Neural cell (in vitro differentiated cells): Measurements from ENCODE around the gene ABCC5. TPM values are rescaled to one million over a fixed set of nuclear protein-coding genes. Genes with fewer than 3 reads are reported as not detected.

Experiments used
- H2AFZ ChIP-seq: fragments of 200-600, 300-800 bp; sonication (generic), shearing (Covaris generic); 2 replicates; pipeline ENCODE4 v1.6.0; 2014; ENCODE audit warnings: low read depth, mild to moderate bottlenecking, antibody characterized with exemption, low read length, moderate library complexity
- H3F3A ChIP-seq: fragments of 200-600 bp; shearing (Covaris generic); 2 replicates; pipeline ENCODE4 v1.6.1; 2016; ENCODE audit warnings: mild to moderate bottlenecking, moderate library complexity, mixed read lengths, antibody characterized with exemption, low read length; ENCODE audit not compliant: insufficient read depth, poor library complexity, severe bottlenecking
- H3K27ac ChIP-seq: fragments of 200-600, 300-800 bp; sonication (generic), shearing (Covaris generic); 2 replicates; pipeline ENCODE4 v1.5.1; 2014; ENCODE audit warnings: mild to moderate bottlenecking, low read length, moderate library complexity
- H3K27me3 ChIP-seq: fragments of 300-800, 200-600 bp; sonication (generic), shearing (Covaris generic); 2 replicates; pipeline ENCODE4 v1.6.0; 2014; ENCODE audit warnings: mild to moderate bottlenecking, low read depth, low read length, moderate library complexity; ENCODE audit not compliant: insufficient read depth
- H3K36me3 ChIP-seq: fragments of 300-800, 200-600 bp; sonication (generic), shearing (Covaris generic); 2 replicates; pipeline ENCODE4 v1.5.1; 2014; ENCODE audit warnings: mild to moderate bottlenecking, antibody characterized with exemption, low read length, moderate library complexity; ENCODE audit not compliant: insufficient read depth
- H3K4me2 ChIP-seq: fragments of 300-800, 200-600 bp; sonication (generic), shearing (Covaris generic); 2 replicates; pipeline ENCODE4 v1.6.0; 2014; ENCODE audit warnings: mild to moderate bottlenecking, low read length
- H3K4me3 ChIP-seq: fragments of 300-800, 200-600 bp; sonication (generic), shearing (Covaris generic); 2 replicates; pipeline ENCODE4 v1.5.1; 2014; ENCODE audit warnings: mild to moderate bottlenecking, low read length, moderate library complexity
- H3K79me2 ChIP-seq: fragments of 200-600 bp; shearing (Covaris generic); replicated peaks from 2 replicates; pipeline ENCODE4 v1.6.0; 2014; ENCODE audit warnings: mild to moderate bottlenecking, low read length, moderate library complexity; ENCODE audit not compliant: insufficient read depth
- H3K9ac ChIP-seq: fragments of 300-800, 200-600 bp; sonication (generic), shearing (Covaris generic); 2 replicates; pipeline ENCODE4 v1.6.1; 2016; ENCODE audit warnings: mild to moderate bottlenecking, low read length, mixed read lengths
- H3K9me2 ChIP-seq: fragments of 200-600 bp; shearing (Covaris generic); 2 replicates; pipeline ENCODE4 v1.6.1; 2016; ENCODE audit warnings: mild to moderate bottlenecking, low read length, mixed read lengths; ENCODE audit not compliant: insufficient read depth
- H3K9me3 ChIP-seq: fragments of 200-600, 300-800 bp; sonication (generic), shearing (Covaris generic); 2 replicates; pipeline ENCODE4 v1.6.1; 2016; ENCODE audit warnings: mild to moderate bottlenecking, mixed run types, low read length, moderate library complexity, mixed read lengths
- H4K20me1 ChIP-seq: fragments of 200-600 bp; shearing (Covaris generic); 2 replicates; pipeline ENCODE4 v1.6.1; 2016; ENCODE audit warnings: mild to moderate bottlenecking, mixed run types; ENCODE audit not compliant: insufficient read depth
- CTCF ChIP-seq: fragments of 450-650 bp; IDR thresholded peaks from 2 replicates; pipeline ENCODE4 v1.5.1; 2014; ENCODE audit warnings: antibody characterized with exemption, mild to moderate bottlenecking, moderate library complexity; ENCODE audit not compliant: poor library complexity, severe bottlenecking
- EP300 ChIP-seq: fragments of 450-650 bp; conservative IDR thresholded peaks from 2 replicates; pipeline ENCODE4 v1.6.1; 2014; ENCODE audit warnings: antibody characterized with exemption, mild to moderate bottlenecking, moderate library complexity; ENCODE audit not compliant: poor library complexity, severe bottlenecking
- EZH2 ChIP-seq: fragments of 200-600, 300-800 bp; shearing (Covaris generic), sonication (generic); IDR thresholded peaks from 2 replicates; pipeline ENCODE4 v1.6.1; 2014; ENCODE audit warnings: antibody characterized with exemption, low read length, borderline replicate concordance, mild to moderate bottlenecking; ENCODE audit not compliant: insufficient read depth, poor library complexity, severe bottlenecking
- MXI1 ChIP-seq: fragments of 450-650 bp; conservative IDR thresholded peaks from 2 replicates; pipeline ENCODE4 v1.6.1; 2014; ENCODE audit warnings: antibody characterized with exemption, mild to moderate bottlenecking; ENCODE audit not compliant: poor library complexity, severe bottlenecking
- POLR2AphosphoS5 ChIP-seq: IDR thresholded peaks from 2 replicates; pipeline ENCODE4 v1.6.1; 2012
- RAD21 ChIP-seq: fragments of 450-650 bp; conservative IDR thresholded peaks from 2 replicates; pipeline ENCODE4 v1.6.1; 2014; ENCODE audit warnings: antibody characterized with exemption, mild to moderate bottlenecking, moderate library complexity
- SMC3 ChIP-seq: fragments of 450-650 bp; conservative IDR thresholded peaks from 2 replicates; pipeline ENCODE4 v1.6.1; 2014; ENCODE audit warnings: antibody characterized with exemption, mild to moderate bottlenecking, moderate library complexity; ENCODE audit not compliant: poor library complexity
- TAF1 ChIP-seq: IDR thresholded peaks from 2 replicates; pipeline ENCODE4 v1.6.1; 2012; ENCODE audit warnings: low read depth
- polyA plus RNA-seq: library from polyadenylated mRNA; depleted of rRNA; stranded (reverse); fragments of >200 nt; gene quantifications from 2 replicates; pipeline ENCODE4 v1.2.3, GENCODE V29; 2014
- TF ChIP-seq, protein P1 (sequence below): IDR thresholded peaks from 2 replicates; pipeline ENCODE4 v1.6.1; 2012; ENCODE audit warnings: borderline replicate concordance

Gene ABCC5
- polyA plus RNA-seq, 1 donor from 2014 or later, result 227 TPM

GRCh38 chr3:183914856-183915255 lies 102.8 kb downstream of the ABCC5 start:
- no peaks in the 10 kb centered on the region for H3F3A ChIP-seq
- no peak overlapping the region for H3K4me2 ChIP-seq
- H2AFZ ChIP-seq, result no peak overlapping the region
- H3K9ac ChIP-seq, result no peak overlapping the region
- no peak overlapping the region for H3K4me3 ChIP-seq
- no peaks in the 10 kb centered on the region for H3K9me2 ChIP-seq
- no peaks in the 10 kb centered on the region for H4K20me1 ChIP-seq
- H3K36me3 ChIP-seq, result peaks cover 3% of the 10 kb centered on the region
- H3K79me2 ChIP-seq, result no peaks in the 10 kb centered on the region
- H3K9me3 ChIP-seq, result no peaks in the 10 kb centered on the region
- no peaks in the 10 kb centered on the region for H3K27me3 ChIP-seq
- no peak overlapping the region for H3K27ac ChIP-seq
- TF ChIP-seq CTCF (no peak), MXI1 (no peak), POLR2AphosphoS5 (no peak), RAD21 (no peak), EZH2 (no peak)

DNA sequence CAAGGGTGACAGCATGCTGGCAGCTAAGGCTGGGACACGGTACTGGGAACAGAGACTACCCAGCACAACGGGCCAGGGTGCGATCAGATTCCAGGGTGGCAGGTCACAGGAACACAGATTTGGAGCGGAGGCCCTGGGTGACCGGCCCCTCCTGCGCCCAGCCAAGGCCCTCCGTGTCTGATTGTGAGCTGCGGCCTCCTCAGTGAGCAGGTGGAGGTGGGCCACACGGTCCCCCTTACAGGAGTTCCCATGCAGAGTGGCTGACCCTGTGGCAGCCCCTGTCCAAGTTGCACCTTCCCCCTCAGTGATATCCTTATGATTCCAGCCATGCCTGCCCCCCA lies 104.1 kb downstream of the ABCC5 start:
- no peaks in the 10 kb centered on the region for H3K36me3 ChIP-seq

More for the DNA sequence above, 104.1 kb downstream of the ABCC5 start:
- Histone ChIP-seq H3K27ac (no peak overlapping the region), H3K27me3 (no peaks in the 10 kb centered on the region), H3K9ac (no peak overlapping the region), H3K4me3 (no peak overlapping the region), H3K9me3 (no peaks in the 10 kb centered on the region), H3K79me2 (no peaks in the 10 kb centered on the region), H4K20me1 (no peaks in the 10 kb centered on the region), H3K9me2 (no peaks in the 10 kb centered on the region), H2AFZ (no peak overlapping the region), H3F3A (no peaks in the 10 kb centered on the region), H3K4me2 (no peak overlapping the region)
- TF ChIP-seq, protein P1, sequence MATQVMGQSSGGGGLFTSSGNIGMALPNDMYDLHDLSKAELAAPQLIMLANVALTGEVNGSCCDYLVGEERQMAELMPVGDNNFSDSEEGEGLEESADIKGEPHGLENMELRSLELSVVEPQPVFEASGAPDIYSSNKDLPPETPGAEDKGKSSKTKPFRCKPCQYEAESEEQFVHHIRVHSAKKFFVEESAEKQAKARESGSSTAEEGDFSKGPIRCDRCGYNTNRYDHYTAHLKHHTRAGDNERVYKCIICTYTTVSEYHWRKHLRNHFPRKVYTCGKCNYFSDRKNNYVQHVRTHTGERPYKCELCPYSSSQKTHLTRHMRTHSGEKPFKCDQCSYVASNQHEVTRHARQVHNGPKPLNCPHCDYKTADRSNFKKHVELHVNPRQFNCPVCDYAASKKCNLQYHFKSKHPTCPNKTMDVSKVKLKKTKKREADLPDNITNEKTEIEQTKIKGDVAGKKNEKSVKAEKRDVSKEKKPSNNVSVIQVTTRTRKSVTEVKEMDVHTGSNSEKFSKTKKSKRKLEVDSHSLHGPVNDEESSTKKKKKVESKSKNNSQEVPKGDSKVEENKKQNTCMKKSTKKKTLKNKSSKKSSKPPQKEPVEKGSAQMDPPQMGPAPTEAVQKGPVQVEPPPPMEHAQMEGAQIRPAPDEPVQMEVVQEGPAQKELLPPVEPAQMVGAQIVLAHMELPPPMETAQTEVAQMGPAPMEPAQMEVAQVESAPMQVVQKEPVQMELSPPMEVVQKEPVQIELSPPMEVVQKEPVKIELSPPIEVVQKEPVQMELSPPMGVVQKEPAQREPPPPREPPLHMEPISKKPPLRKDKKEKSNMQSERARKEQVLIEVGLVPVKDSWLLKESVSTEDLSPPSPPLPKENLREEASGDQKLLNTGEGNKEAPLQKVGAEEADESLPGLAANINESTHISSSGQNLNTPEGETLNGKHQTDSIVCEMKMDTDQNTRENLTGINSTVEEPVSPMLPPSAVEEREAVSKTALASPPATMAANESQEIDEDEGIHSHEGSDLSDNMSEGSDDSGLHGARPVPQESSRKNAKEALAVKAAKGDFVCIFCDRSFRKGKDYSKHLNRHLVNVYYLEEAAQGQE, result no peak
- TF ChIP-seq POLR2AphosphoS5 (no peak), SMC3 (no peak), RAD21 (no peak), MXI1 (no peak), EP300 (no peak), TAF1 (no peak), CTCF (no peak), EZH2 (no peak)
